ENCODE results near the gene TUBA1C. TPM values are rescaled to one million over a fixed set of nuclear protein-coding genes. Genes with fewer than 3 reads are reported as not detected.

The TUBA1C gene
- polyA plus RNA-seq, 1 donor from 2014 or later = 63.0 TPM

Other genes with a start within 250 kb of the TUBA1C start
- gene PRKAG1, start 246.3 kb upstream of the TUBA1C start, polyA plus RNA-seq = 69.0 and 71.0 TPM in 2 replicates
- 14.1 and 15.8 TPM in 2 replicates for gene KMT2D, start 204.3 kb upstream of the TUBA1C start, polyA plus RNA-seq
- gene RHEBL1, start 195.1 kb upstream of the TUBA1C start, polyA plus RNA-seq = 0.68 TPM in 1 of 2 replicates, not detected in the other
- gene DHH, start 170.3 kb upstream of the TUBA1C start, polyA plus RNA-seq = 0.28 and 0.66 TPM in 2 replicates
- 344 and 381 TPM in 2 replicates for gene LMBR1L, start 154.2 kb upstream of the TUBA1C start, polyA plus RNA-seq
- 573 and 605 TPM in 2 replicates for gene TUBA1B, start 133.7 kb upstream of the TUBA1C start, polyA plus RNA-seq
- gene TUBA1A, start 76.0 kb upstream of the TUBA1C start, polyA plus RNA-seq = 14,333 and 15,501 TPM in 2 replicates
- not detected in 2 replicates for gene PRPH, start 30.1 kb downstream of the TUBA1C start, polyA plus RNA-seq
- gene TROAP, start 58.2 kb downstream of the TUBA1C start, polyA plus RNA-seq = 0.26 and 1.3 TPM in 2 replicates
- 13.7 and 15.4 TPM in 2 replicates for gene C1QL4, start 72.1 kb downstream of the TUBA1C start, polyA plus RNA-seq
- gene DNAJC22, start 81.8 kb downstream of the TUBA1C start, polyA plus RNA-seq = 0.54 and 1.1 TPM in 2 replicates
- 55.4 and 58.4 TPM in 2 replicates for gene SPATS2, start 102.4 kb downstream of the TUBA1C start, polyA plus RNA-seq

Measured in neural cell (in vitro differentiated cells).